IMR-90 (cell line): ENCODE results near the gene NUDT7. TPM values are rescaled to one million over a fixed set of nuclear protein-coding genes. Genes with fewer than 3 reads are reported as not detected.

Source experiments
- ATAC-seq: fragments of 200-7000 bp; cut with Tn5 transposase; 2 replicates; pipeline ENCODE4 v1.9.1; 2020; ENCODE audit warnings: low read depth, mild to moderate bottlenecking, moderate library complexity
- BruUV-seq: library from RNA; stranded (reverse); fragments of 400-500 nt; replicated peaks from 2 replicates; lab custom pipeline; 2021; lab: Mats Ljungman, UMichigan
- CTCF ChIA-PET: fragments of 300-600 bp; formaldehyde crosslinking; extraction: SDS; loops from one replicate; lab custom pipeline; 2021; ENCODE audit warnings: antibody characterized with exemption; lab: Yijun Ruan, JAX
- POLR2A ChIA-PET: fragments of 300-600 bp; sonication (Branson Sonifier 250); formaldehyde crosslinking; loops from one replicate; lab custom pipeline; 2022; ENCODE audit warnings: antibody characterized with exemption; ENCODE audit not compliant: unreplicated experiment; lab: Charles Lee
- DNase-seq: peaks from one replicate; pipeline ENCODE4 v3.0.0; 2013
- H2AFZ ChIP-seq: replicated peaks from 2 replicates; pipeline ENCODE3; 2013; ENCODE audit warnings: low read length, mild to moderate bottlenecking; ENCODE audit not compliant: poor library complexity
- H2AK5ac ChIP-seq: 2 replicates; pipeline ENCODE4 v1.6.1; 2013; ENCODE audit warnings: low read depth, low read length, inconsistent platforms
- H2AK9ac ChIP-seq: replicated peaks from 2 replicates; pipeline ENCODE3; 2013; ENCODE audit warnings: mild to moderate bottlenecking, low read depth, low read length, moderate library complexity; ENCODE audit not compliant: poor library complexity
- H2BK120ac ChIP-seq: 2 replicates; pipeline ENCODE4 v1.6.1; 2013; ENCODE audit warnings: low read depth, low read length, inconsistent platforms
- H2BK15ac ChIP-seq: 3 replicates; pipeline ENCODE4 v1.6.1; 2013; ENCODE audit warnings: low read depth, low read length, inconsistent platforms
- H2BK20ac ChIP-seq: 2 replicates; pipeline ENCODE4 v1.6.1; 2013; ENCODE audit warnings: low read depth, mild to moderate bottlenecking, inconsistent platforms, low read length, moderate library complexity
- H2BK5ac ChIP-seq: 2 replicates; pipeline ENCODE4 v1.6.1; 2013; ENCODE audit warnings: mild to moderate bottlenecking, low read depth, low read length, inconsistent platforms; ENCODE audit not compliant: poor library complexity, severe bottlenecking
- H3K14ac ChIP-seq: replicated peaks from 2 replicates; pipeline ENCODE4 v1.6.1; 2013; ENCODE audit warnings: low read depth, low read length, inconsistent platforms
- H3K18ac ChIP-seq: 2 replicates; pipeline ENCODE4 v1.6.1; 2013; ENCODE audit warnings: low read depth, low read length, control low read depth
- H3K23ac ChIP-seq: 2 replicates; pipeline ENCODE4 v1.6.1; 2013; ENCODE audit warnings: low read depth, low read length, inconsistent platforms
- H3K27ac ChIP-seq: 2 replicates; pipeline ENCODE4 v1.5.1; 2013; ENCODE audit warnings: mild to moderate bottlenecking, control low read depth, low read length; ENCODE audit not compliant: insufficient read depth
- H3K27me3 ChIP-seq: 2 replicates; pipeline ENCODE4 v1.6.1; 2013; ENCODE audit warnings: low read length; ENCODE audit not compliant: control insufficient read depth, insufficient read depth
- H3K36me3 ChIP-seq: 2 replicates; pipeline ENCODE4 v1.6.1; 2013; ENCODE audit warnings: low read length, mixed read lengths; ENCODE audit not compliant: control insufficient read depth, insufficient read depth
- H3K4ac ChIP-seq: 2 replicates; pipeline ENCODE4 v1.6.1; 2013; ENCODE audit warnings: low read depth, low read length, inconsistent platforms
- H3K4me1 ChIP-seq: 2 replicates; pipeline ENCODE4 v1.6.1; 2013; ENCODE audit warnings: low read length, mixed read lengths; ENCODE audit not compliant: control insufficient read depth, insufficient read depth
- H3K4me2 ChIP-seq: 2 replicates; pipeline ENCODE4 v1.6.1; 2013; ENCODE audit warnings: low read depth, mild to moderate bottlenecking, control low read depth, low read length, moderate library complexity
- H3K4me3 ChIP-seq: 2 replicates; pipeline ENCODE4 v1.5.1; 2013; ENCODE audit warnings: low read depth, mild to moderate bottlenecking, control low read depth, low read length, moderate library complexity; ENCODE audit not compliant: insufficient read depth
- H3K56ac ChIP-seq: 2 replicates; pipeline ENCODE4 v1.6.1; 2013; ENCODE audit warnings: low read length, inconsistent platforms; ENCODE audit not compliant: insufficient read depth; ENCODE audit errors: extremely low read depth
- H3K79me1 ChIP-seq, 2 experiments: 2 replicates each; pipeline ENCODE4 v1.6.1; 2013; ENCODE audit warnings: low read length in 2 of 2, inconsistent platforms in 1 of 2, low read depth in 1 of 2
- H3K9ac ChIP-seq: 2 replicates; pipeline ENCODE4 v1.6.1; 2013; ENCODE audit warnings: low read depth, low read length, control low read depth
- H3K9me1 ChIP-seq: 2 replicates; pipeline ENCODE4 v1.6.1; 2013; ENCODE audit warnings: low read length, inconsistent platforms; ENCODE audit not compliant: insufficient read depth
- H3K9me3 ChIP-seq: 2 replicates; pipeline ENCODE4 v1.6.1; 2013; ENCODE audit warnings: low read length; ENCODE audit not compliant: control insufficient read depth, insufficient read depth
- H4K20me1 ChIP-seq: 2 replicates; pipeline ENCODE4 v1.6.1; 2013; ENCODE audit warnings: low read length, inconsistent platforms; ENCODE audit not compliant: insufficient read depth
- H4K5ac ChIP-seq: 2 replicates; pipeline ENCODE4 v1.6.1; 2013; ENCODE audit warnings: mild to moderate bottlenecking, low read depth, low read length, control low read depth
- H4K8ac ChIP-seq, 2 experiments: 2 replicates each; pipeline ENCODE4 v1.6.1; 2013; ENCODE audit warnings: low read depth in 2 of 2, low read length in 2 of 2, control low read depth in 1 of 2, inconsistent platforms in 1 of 2
- H4K91ac ChIP-seq: 2 replicates; pipeline ENCODE4 v1.6.1; 2013; ENCODE audit warnings: low read depth, low read length, inconsistent platforms; ENCODE audit not compliant: insufficient read depth
- BHLHE40 ChIP-seq: fragments of 150-350 bp; IDR thresholded peaks from 2 replicates; pipeline ENCODE4 v1.6.1; 2016; ENCODE audit warnings: mild to moderate bottlenecking, low read depth, low read length
- CEBPB ChIP-seq: IDR thresholded peaks from 2 replicates; pipeline ENCODE4 v1.6.1; 2012; ENCODE audit warnings: low read depth, low read length, improper control_type of control experiment
- CHD1 ChIP-seq: IDR thresholded peaks from 2 replicates; pipeline ENCODE4 v1.6.1; 2012; ENCODE audit warnings: low read depth, low read length, improper control_type of control experiment
- FOS ChIP-seq: fragments of 150-350 bp; IDR thresholded peaks from 2 replicates; pipeline ENCODE4 v1.6.1; 2016; ENCODE audit warnings: low read depth, low read length
- MAFK ChIP-seq: IDR thresholded peaks from 2 replicates; pipeline ENCODE4 v1.6.1; 2012; ENCODE audit warnings: low read depth, low read length, improper control_type of control experiment
- MAZ ChIP-seq: IDR thresholded peaks from 2 replicates; pipeline ENCODE4 v1.6.1; 2012; ENCODE audit warnings: low read depth, mild to moderate bottlenecking, low read length, improper control_type of control experiment, moderate library complexity, borderline replicate concordance
- MXI1 ChIP-seq: IDR thresholded peaks from 2 replicates; pipeline ENCODE4 v1.6.1; 2012; ENCODE audit warnings: low read depth, mild to moderate bottlenecking, low read length, moderate library complexity, borderline replicate concordance
- NFE2L2 ChIP-seq: fragments of 150-350 bp; IDR thresholded peaks from 2 replicates; pipeline ENCODE4 v1.6.1; 2016; ENCODE audit warnings: low read depth, mild to moderate bottlenecking, low read length
- POLR2A ChIP-seq: IDR thresholded peaks from 2 replicates; pipeline ENCODE4 v1.6.1; 2012; ENCODE audit warnings: mild to moderate bottlenecking, low read depth, low read length
- RAD21 ChIP-seq: IDR thresholded peaks from 2 replicates; pipeline ENCODE4 v1.6.1; 2012; ENCODE audit warnings: low read length, improper control_type of control experiment
- RCOR1 ChIP-seq: IDR thresholded peaks from 2 replicates; pipeline ENCODE4 v1.6.1; 2012; ENCODE audit warnings: mild to moderate bottlenecking, low read length, improper control_type of control experiment; ENCODE audit not compliant: insufficient replicate concordance
- RFX5 ChIP-seq: IDR thresholded peaks from 2 replicates; pipeline ENCODE4 v1.8.0; 2012; ENCODE audit warnings: low read depth, mild to moderate bottlenecking, low read length, moderate library complexity
- SMC3 ChIP-seq: fragments of 150-350 bp; IDR thresholded peaks from 2 replicates; pipeline ENCODE4 v1.6.1; 2016; ENCODE audit warnings: low read depth, mild to moderate bottlenecking, antibody characterized with exemption, low read length, moderate library complexity
- WGBS, 2 experiments: methylation state at CpG; one replicate each; pipeline versions ENCODE4 v1.1.5 to v1.1.7; 2013; ENCODE audit warnings: missing lambda C conversion rate in 2 of 2; ENCODE audit not compliant: insufficient read length in 1 of 2; ENCODE audit errors: extremely low coverage in 2 of 2; 5-methylcytosine and 5-hydroxymethylcytosine counted together
- dilution Hi-C: fragments of 300-500 bp; cut with HindIII; formaldehyde crosslinking; loops from one replicate; pipeline ENCODE4 v1.14.3; 2018; ENCODE audit warnings: low sequenced_read_pairs; ENCODE audit not compliant: unreplicated experiment
- in situ Hi-C: fragments of 300-500 bp; cut with MboI; formaldehyde crosslinking; loops from 3 replicates; pipeline ENCODE4 v1.14.3; 2019; ENCODE audit warnings: low sequenced_read_pairs, inconsistent platforms, mixed read lengths
- intact Hi-C: fragments of 100-400 bp; cut with micrococcal nuclease; formaldehyde crosslinking; loops from 2 replicates; pipeline ENCODE4 v1.10.0; 2022
- polyA plus RNA-seq, 3 experiments: library from polyadenylated mRNA; depleted of rRNA; stranded (reverse); fragments of >200 nt; gene quantifications; 2 replicates each; pipeline ENCODE4 v1.2.3, GENCODE V29; 2012; ENCODE audit warnings: low replicate concordance in 1 of 3
- total RNA-seq: library from RNA; depleted of rRNA; stranded (reverse); fragments of >200 nt; gene quantifications from 2 replicates; pipeline ENCODE4 v1.2.3, GENCODE V29; 2012
- TF ChIP-seq, protein P1 (sequence below): fragments of 150-350 bp; IDR thresholded peaks from 2 replicates; pipeline ENCODE4 v1.6.1; 2016; ENCODE audit warnings: low read depth, mild to moderate bottlenecking, low read length, moderate library complexity, borderline replicate concordance
- TF ChIP-seq, protein P2 (sequence below): conservative IDR thresholded peaks from 2 replicates; pipeline ENCODE4 v1.5.1; 2012; ENCODE audit warnings: mild to moderate bottlenecking, low read depth, low read length, improper control_type of control experiment
- TF ChIP-seq, protein P3 (sequence below): fragments of 150-350 bp; IDR thresholded peaks from 2 replicates; pipeline ENCODE4 v1.6.1; 2017; ENCODE audit warnings: mild to moderate bottlenecking, antibody characterized with exemption, low read length, low read depth

The NUDT7 gene
- total and polyA plus RNA-seq, 2 of the 4 experiments (the other 2 are of a cell fraction) = 4.3 to 6.2 TPM

DNA sequence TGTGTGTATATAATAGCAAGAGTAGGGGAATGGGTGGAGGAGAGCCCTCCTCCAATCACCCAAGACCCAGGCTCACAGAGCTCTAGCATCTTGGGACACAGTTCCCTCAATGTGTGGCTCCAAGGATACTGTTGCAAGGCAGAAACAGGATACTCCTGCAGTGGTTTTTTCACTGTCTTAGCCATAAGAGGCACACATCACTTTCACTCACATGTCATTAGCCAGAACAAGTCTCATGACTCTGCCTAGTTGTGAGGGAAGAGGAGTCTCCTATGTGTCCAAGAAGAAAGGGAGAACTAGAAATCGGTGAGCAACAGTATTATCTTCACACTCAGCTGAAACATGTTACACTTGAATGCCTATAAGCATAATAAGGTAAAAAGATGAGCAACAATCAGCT is 11.1 kb upstream of the NUDT7 start:
- ChIA-PET POLR2A (no interaction called here), CTCF (interaction anchor here (0.6 kb wide), 1 partner anchor 114 kb away, joined by 10 read pairs; no protein-coding TSS in a partner anchor)
- H4K8ac ChIP-seq = no peak overlapping the region
- no peak overlapping the region for H3K4me2 ChIP-seq
- H3K9ac ChIP-seq = no peak overlapping the region
- no peak overlapping the region for H2BK120ac ChIP-seq
- H3K27ac ChIP-seq = no peak overlapping the region
- H3K9me3 ChIP-seq = no peaks in the 10 kb centered on the region
- no peaks in the 10 kb centered on the region for H3K36me3 ChIP-seq
- intact Hi-C loops (no loop called here), dilution Hi-C loops (no loop called here), in situ Hi-C loops (no loop called here)
- H2BK15ac ChIP-seq = no peak overlapping the region
- no peaks in the 10 kb centered on the region for H3K79me1 ChIP-seq
- no peaks in the 10 kb centered on the region for H3K4me1 ChIP-seq
- TF ChIP-seq, protein P1, sequence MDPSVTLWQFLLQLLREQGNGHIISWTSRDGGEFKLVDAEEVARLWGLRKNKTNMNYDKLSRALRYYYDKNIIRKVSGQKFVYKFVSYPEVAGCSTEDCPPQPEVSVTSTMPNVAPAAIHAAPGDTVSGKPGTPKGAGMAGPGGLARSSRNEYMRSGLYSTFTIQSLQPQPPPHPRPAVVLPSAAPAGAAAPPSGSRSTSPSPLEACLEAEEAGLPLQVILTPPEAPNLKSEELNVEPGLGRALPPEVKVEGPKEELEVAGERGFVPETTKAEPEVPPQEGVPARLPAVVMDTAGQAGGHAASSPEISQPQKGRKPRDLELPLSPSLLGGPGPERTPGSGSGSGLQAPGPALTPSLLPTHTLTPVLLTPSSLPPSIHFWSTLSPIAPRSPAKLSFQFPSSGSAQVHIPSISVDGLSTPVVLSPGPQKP = no peak
- TF ChIP-seq RCOR1 = no peak
- TF ChIP-seq, protein P2, sequence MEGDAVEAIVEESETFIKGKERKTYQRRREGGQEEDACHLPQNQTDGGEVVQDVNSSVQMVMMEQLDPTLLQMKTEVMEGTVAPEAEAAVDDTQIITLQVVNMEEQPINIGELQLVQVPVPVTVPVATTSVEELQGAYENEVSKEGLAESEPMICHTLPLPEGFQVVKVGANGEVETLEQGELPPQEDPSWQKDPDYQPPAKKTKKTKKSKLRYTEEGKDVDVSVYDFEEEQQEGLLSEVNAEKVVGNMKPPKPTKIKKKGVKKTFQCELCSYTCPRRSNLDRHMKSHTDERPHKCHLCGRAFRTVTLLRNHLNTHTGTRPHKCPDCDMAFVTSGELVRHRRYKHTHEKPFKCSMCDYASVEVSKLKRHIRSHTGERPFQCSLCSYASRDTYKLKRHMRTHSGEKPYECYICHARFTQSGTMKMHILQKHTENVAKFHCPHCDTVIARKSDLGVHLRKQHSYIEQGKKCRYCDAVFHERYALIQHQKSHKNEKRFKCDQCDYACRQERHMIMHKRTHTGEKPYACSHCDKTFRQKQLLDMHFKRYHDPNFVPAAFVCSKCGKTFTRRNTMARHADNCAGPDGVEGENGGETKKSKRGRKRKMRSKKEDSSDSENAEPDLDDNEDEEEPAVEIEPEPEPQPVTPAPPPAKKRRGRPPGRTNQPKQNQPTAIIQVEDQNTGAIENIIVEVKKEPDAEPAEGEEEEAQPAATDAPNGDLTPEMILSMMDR = no peak
- TF ChIP-seq RFX5 = no peak
- no peak for TF ChIP-seq MAZ
- no peak for TF ChIP-seq RAD21
- TF ChIP-seq CHD1 = no peak
- TF ChIP-seq MXI1 = no peak
- no peak for TF ChIP-seq POLR2A
- no peak for TF ChIP-seq FOS
- TF ChIP-seq NFE2L2 = no peak
- TF ChIP-seq CEBPB = no peak
- TF ChIP-seq, protein P3, sequence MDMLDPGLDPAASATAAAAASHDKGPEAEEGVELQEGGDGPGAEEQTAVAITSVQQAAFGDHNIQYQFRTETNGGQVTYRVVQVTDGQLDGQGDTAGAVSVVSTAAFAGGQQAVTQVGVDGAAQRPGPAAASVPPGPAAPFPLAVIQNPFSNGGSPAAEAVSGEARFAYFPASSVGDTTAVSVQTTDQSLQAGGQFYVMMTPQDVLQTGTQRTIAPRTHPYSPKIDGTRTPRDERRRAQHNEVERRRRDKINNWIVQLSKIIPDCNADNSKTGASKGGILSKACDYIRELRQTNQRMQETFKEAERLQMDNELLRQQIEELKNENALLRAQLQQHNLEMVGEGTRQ = no peak
- no peak for TF ChIP-seq MAFK
- TF ChIP-seq BHLHE40 = no peak
- no peak for TF ChIP-seq SMC3
- no peak overlapping the region for H2AK5ac ChIP-seq
- H3K4ac ChIP-seq = no peak overlapping the region
- no peak overlapping the region for H2AFZ ChIP-seq
- no peaks in the 10 kb centered on the region; the same call in 1 of the 2 replicates for H3K9me1 ChIP-seq
- WGBS, 2 experiments = no CpG with 5 or more reads among the region's 1 CpG
- no peak overlapping the region for H3K18ac ChIP-seq
- peaks cover 13% of the 10 kb centered on the region for H3K27me3 ChIP-seq
- no peak overlapping the region for H2BK5ac ChIP-seq
- H3K23ac ChIP-seq = no peak overlapping the region
- DNase-seq (no peak), ATAC-seq (no peak)
- H4K91ac ChIP-seq = no peak overlapping the region
- no peak overlapping the region for H2BK20ac ChIP-seq
- no peaks in the 10 kb centered on the region for H4K20me1 ChIP-seq
- H3K4me3 ChIP-seq = no peak overlapping the region
- no peak overlapping the region for H2AK9ac ChIP-seq
- H3K14ac ChIP-seq = no peak overlapping the region
- BruUV-seq = no TSS peak
- H3K56ac ChIP-seq = no peak overlapping the region
- H4K5ac ChIP-seq = no peak overlapping the region
